ENCODE measurements around the gene CCDC149.
"Not testable (repeated sequence)": the region's sequence is repeated elsewhere in the genome, so short reads cannot be mapped to it uniquely, and the experiment has no call there.

The CCDC149 gene

DNA sequence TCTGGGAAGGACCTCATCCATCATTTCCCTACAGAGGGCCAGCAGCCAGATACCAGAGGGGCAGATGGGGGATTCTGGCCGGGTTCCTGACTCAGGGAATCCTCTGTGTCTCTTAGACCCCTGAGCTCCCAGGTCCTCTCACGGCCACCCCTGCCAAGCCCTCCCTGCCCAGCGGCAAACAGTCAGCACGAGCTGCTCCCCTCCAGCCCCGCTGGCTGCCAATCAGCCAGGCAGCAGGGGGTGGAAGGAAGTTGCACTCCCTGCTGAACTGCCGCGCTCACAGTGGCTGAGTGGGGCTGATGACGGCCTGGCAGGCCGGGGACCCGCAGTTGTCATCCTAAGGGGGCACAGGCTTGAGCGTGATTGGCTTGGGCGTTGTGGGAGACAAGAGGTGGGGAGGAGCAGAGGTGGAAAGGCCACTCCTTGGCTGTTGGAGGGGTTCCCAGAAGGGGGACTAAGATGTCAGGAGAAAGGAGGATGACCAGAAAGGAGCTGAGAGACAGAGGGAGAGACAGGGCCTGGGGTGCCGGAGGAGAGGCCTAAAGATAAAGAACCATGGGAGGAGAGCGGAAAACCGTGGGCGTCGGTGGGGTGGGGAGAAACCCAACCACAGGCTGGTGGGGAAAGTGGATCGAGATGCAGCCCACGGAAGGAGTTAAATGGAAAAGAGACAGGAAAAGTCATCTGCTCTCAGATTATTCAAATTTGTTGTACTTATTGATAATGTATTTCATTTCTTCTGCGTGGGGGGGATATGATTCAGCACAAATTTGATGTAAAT is 4.4 kb upstream of the CCDC149 start:
- TF ChIP-seq, protein P1, sequence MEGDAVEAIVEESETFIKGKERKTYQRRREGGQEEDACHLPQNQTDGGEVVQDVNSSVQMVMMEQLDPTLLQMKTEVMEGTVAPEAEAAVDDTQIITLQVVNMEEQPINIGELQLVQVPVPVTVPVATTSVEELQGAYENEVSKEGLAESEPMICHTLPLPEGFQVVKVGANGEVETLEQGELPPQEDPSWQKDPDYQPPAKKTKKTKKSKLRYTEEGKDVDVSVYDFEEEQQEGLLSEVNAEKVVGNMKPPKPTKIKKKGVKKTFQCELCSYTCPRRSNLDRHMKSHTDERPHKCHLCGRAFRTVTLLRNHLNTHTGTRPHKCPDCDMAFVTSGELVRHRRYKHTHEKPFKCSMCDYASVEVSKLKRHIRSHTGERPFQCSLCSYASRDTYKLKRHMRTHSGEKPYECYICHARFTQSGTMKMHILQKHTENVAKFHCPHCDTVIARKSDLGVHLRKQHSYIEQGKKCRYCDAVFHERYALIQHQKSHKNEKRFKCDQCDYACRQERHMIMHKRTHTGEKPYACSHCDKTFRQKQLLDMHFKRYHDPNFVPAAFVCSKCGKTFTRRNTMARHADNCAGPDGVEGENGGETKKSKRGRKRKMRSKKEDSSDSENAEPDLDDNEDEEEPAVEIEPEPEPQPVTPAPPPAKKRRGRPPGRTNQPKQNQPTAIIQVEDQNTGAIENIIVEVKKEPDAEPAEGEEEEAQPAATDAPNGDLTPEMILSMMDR (IDR thresholded peaks at IDR 0.05) = no peak
- Histone ChIP-seq H3K27me3 (no peaks in the 10 kb centered on the region), H3K9me3 (peaks cover 0 to 3% (median 3%) of the 10 kb centered on the region in 3 donors), H3K4me3 (no peak overlapping the region), H3K4me1 (peaks cover 0 to 7% (median 0%) of the 10 kb centered on the region in 4 donors), H3K27ac (no peak overlapping the region), H3K36me3 (no peaks in the 10 kb centered on the region)
- intact Hi-C loops (cut with DNase I; ENCODE audit: low total_unique reads) = no loop called here
- DNase-seq = no peak

DNA sequence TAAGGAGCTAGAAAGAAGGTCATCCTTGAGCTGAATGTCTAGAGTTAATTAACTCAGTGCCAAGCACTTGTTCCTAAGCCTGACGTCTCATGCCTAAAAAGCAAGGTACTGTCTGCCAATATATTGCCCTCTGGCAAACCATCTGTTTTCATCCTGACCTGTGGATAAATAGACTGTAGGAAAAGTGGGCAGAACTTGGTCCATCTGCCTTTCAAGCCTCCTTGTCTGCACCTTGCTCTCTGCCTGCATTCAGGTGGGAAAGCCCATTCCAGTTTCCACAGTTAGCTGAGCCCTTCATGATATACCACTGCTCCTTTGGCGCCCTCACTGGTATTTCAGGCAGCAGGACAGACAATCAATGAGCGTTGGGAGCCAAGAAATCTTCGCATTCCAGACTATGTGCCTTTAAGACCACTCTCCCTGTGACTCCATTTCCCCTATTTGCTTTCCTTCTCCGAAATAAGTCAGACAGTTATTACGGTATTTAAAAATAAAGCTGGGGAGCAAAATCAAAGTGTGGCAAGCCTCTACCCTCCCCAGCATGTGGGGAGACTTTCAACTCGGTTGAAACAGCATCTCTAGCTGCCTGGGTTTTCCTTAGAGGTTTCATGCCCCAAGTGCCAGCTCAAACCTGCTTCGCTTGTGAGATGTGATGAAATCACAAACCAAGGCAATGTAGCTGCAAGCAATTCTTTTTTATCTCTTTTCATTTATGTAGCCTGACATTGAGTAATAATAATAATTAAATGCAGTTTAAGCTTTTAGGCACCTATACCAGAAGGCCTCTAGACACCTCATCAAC is 2.5 kb upstream of the CCDC149 start:
- TF ChIP-seq, protein P1 (IDR thresholded peaks at IDR 0.05) = no peak
- Histone ChIP-seq H3K36me3 (peaks cover under 1 to 4% (median 3%) of the 10 kb centered on the region in 3 donors), H3K27me3 (no peaks in the 10 kb centered on the region), H3K27ac (no peak overlapping the region), H3K4me1 (peaks cover 0 to 13% (median 5%) of the 10 kb centered on the region in 4 donors), H3K9me3 (peaks cover 0 to 3% (median 3%) of the 10 kb centered on the region in 3 donors), H3K4me3 (no peak overlapping the region)
- no peak for DNase-seq
- intact Hi-C loops (cut with DNase I; ENCODE audit: low total_unique reads) = no loop called here

DNA sequence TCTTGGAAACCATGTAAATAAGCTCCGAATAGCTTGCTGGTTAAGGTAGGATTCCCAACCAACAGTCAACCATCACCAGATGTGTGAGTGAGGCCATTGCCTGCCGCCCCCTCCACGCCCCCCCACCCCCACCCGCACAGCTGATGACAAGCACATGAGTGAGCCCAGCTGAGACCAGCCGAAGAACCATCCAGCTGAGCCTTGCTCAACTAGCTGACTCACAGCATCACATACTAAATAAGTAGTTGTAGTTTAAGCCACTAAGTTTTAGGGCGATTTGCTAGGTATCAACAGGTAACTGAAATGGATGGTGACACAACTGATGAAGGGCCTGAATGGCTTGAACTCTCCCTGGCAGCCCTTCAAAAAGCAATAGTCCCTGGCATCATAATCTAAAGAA is 1.6 kb upstream of the CCDC149 start:
- no peaks in the 10 kb centered on the region for H3K9me3 ChIP-seq
- H3K36me3 ChIP-seq = peaks cover 9 to 13% (median 12%) of the 10 kb centered on the region in 3 donors
- H3K4me1 ChIP-seq = peaks cover 0 to 13% (median 5%) of the 10 kb centered on the region in 4 donors
- intact Hi-C loops (cut with DNase I; ENCODE audit: low total_unique reads) = loop anchor here (5.0 kb wide), 1 partner anchor 107 kb away; no protein-coding TSS in a partner anchor
- no peak overlapping the region for H3K4me3 ChIP-seq
- TF ChIP-seq, protein P1 (IDR thresholded peaks at IDR 0.05) = no peak
- H3K27ac ChIP-seq = no peak overlapping the region
- H3K27me3 ChIP-seq = no peaks in the 10 kb centered on the region
- no peak for DNase-seq

DNA sequence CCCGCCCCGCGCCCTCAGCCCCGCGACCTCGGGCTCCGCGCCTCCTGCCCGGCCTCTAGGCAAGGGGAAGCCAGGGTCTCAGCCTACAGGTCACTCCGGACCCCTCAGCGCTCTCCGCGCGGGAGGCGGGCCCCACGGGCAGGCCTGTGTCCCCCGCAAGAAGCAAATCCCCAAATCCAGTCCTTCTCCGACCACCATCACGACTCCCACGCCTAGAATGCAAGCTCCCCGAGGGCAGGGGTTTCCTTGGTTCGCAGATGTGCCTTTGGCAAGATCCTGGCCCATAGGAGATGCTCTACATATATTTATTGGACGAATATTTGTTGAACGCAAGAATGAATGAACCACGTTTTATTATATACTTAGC is 260 bp upstream of the CCDC149 start:
- TF ChIP-seq, protein P1 (IDR thresholded peaks at IDR 0.05) = no peak
- H3K9me3 ChIP-seq = no peaks in the 10 kb centered on the region
- intact Hi-C loops (cut with DNase I; ENCODE audit: low total_unique reads) = loop anchor here (5.0 kb wide), 1 partner anchor 106 kb away; no protein-coding TSS in a partner anchor
- H3K4me1 ChIP-seq = peaks cover 0 to 13% (median 5%) of the 10 kb centered on the region in 4 donors
- peaks cover 14 to 25% (median 24%) of the 10 kb centered on the region in 3 donors for H3K36me3 ChIP-seq
- no peak for DNase-seq
- H3K27ac ChIP-seq = peak overlapping the region; percentile 89 to 92
- H3K27me3 ChIP-seq = no peaks in the 10 kb centered on the region
- H3K4me3 ChIP-seq = peak overlapping the region; percentile 67 to 76

DNA sequence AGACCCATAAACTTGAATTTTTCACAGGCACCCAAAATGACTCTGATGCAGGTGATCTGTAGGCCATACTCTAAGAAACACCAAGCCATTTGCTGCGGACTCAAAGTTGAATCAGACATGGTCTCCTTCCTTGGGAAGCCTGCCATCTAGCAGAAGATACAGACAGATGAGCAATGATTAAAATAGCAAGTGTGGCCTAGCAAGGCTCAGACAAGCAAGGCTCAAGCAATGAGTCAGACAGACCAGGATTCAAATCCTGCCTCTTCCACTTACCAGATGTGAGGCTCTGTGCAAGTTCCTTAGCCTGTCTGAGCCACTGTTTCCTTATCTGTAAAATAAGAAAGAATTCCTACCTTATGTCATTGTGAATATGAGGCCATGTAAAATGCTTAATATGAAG is 2.3 kb downstream of the CCDC149 start:
- intact Hi-C loops (cut with DNase I; ENCODE audit: low total_unique reads) = loop anchor here (2.0 to 5.0 kb wide), 2 partner anchors 60 to 103 kb away; no protein-coding TSS in a partner anchor
- Histone ChIP-seq H3K27ac (no peak overlapping the region), H3K4me1 (peaks cover 0 to 13% (median 5%) of the 10 kb centered on the region in 4 donors), H3K36me3 (peaks cover 14 to 35% (median 34%) of the 10 kb centered on the region in 3 donors), H3K9me3 (no peaks in the 10 kb centered on the region), H3K4me3 (no peak overlapping the region), H3K27me3 (no peaks in the 10 kb centered on the region)
- no peak for DNase-seq
- TF ChIP-seq, protein P1 (IDR thresholded peaks at IDR 0.05) = no peak

DNA sequence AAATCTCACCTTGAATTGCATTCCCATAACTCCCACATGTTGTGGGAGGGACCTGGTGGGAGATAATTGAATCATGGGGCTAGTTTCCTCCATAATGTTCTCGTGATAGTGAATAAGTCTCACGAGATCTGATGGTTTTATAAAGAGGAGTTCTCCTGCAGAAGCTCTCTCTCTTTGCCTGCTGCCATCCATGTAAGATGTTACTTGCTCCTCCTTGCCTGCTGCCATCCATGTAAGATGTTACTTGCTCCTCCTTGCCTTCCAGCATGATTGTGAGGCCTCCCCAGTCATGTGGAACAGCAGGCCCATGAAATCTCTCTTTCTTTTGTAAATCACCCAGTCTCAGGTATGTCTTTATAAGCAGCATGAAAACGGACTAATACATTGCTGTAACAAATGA is 3.2 kb downstream of the CCDC149 start:
- peaks cover 0 to 13% (median 5%) of the 10 kb centered on the region in 4 donors for H3K4me1 ChIP-seq
- intact Hi-C loops (cut with DNase I; ENCODE audit: low total_unique reads) = loop anchor here (2.0 to 5.0 kb wide), 2 partner anchors 59 to 102 kb away; no protein-coding TSS in a partner anchor
- H3K36me3 ChIP-seq = peaks cover 14 to 35% (median 34%) of the 10 kb centered on the region in 3 donors
- not testable (repeated sequence) for H3K27me3 ChIP-seq, H3K9me3 ChIP-seq, DNase-seq, H3K4me3 ChIP-seq, H3K27ac ChIP-seq
